ENCODE data around the gene MEDAG.

DNA sequence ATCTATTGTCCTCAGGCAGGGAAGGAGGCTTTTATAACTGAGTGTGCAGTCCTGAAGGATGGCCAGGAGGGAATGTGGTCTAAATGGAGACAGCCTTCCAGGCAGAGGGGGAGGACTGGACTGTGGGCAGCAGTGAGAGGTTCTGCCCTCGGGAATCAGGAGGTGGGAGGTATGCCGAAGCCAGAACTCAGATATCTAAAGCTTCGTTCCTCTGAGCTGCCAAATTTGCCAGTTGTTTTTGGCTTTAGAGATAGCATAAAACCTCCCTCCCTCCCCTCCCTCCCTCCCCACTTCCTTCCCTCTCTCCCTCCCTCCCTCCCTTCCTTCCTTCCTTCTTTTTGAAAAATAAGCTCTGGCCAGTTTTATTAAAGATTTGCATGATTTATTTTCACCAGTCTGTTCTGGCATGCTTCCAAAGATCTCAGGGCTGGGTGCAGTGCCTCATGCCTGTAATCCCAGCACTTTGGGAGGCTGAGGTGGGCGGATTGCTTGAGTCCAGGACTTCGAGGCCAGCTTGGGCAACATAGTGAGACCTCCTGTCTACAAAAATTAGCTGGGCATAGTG lies 2.4 kb downstream of the MEDAG start:
- no peak for TF ChIP-seq POLR2AphosphoS5 (IDR thresholded peaks at IDR 0.05; ENCODE audit: insufficient read depth, low read depth, low read length)
- TF ChIP-seq, protein P1, sequence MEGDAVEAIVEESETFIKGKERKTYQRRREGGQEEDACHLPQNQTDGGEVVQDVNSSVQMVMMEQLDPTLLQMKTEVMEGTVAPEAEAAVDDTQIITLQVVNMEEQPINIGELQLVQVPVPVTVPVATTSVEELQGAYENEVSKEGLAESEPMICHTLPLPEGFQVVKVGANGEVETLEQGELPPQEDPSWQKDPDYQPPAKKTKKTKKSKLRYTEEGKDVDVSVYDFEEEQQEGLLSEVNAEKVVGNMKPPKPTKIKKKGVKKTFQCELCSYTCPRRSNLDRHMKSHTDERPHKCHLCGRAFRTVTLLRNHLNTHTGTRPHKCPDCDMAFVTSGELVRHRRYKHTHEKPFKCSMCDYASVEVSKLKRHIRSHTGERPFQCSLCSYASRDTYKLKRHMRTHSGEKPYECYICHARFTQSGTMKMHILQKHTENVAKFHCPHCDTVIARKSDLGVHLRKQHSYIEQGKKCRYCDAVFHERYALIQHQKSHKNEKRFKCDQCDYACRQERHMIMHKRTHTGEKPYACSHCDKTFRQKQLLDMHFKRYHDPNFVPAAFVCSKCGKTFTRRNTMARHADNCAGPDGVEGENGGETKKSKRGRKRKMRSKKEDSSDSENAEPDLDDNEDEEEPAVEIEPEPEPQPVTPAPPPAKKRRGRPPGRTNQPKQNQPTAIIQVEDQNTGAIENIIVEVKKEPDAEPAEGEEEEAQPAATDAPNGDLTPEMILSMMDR (IDR thresholded peaks at IDR 0.05; ENCODE audit: extremely low read depth in 1 of 2, insufficient read depth in 1 of 2, low read depth in 1 of 2, low read length in 2 of 2) = no peak

Data from endothelial cell of umbilical vein (primary cell).